ENCODE results near the gene KIF27. TPM values are rescaled to one million over a fixed set of nuclear protein-coding genes. Genes with fewer than 3 reads are reported as not detected.
"Not testable (repeated sequence)": the region's sequence is repeated elsewhere in the genome, so short reads cannot be mapped to it uniquely, and the experiment has no call there.

KIF27 gene
- total and polyA plus RNA-seq, 5 donors from 2014 or later: 0.46 to 2.9 (median 0.94) TPM; not detected in 1

GRCh38 chr9:83886498-83886897 is 34.7 kb downstream of the KIF27 start:
- H3K27ac Mint-ChIP-seq; H3K27ac ChIP-seq (ENCODE audit: insufficient read depth, low read length, poor library complexity, severe bottlenecking); H3K4me3 Mint-ChIP-seq; H3K36me3 ChIP-seq (ENCODE audit: control insufficient read depth, insufficient read depth, low read length); H3K4me3 ChIP-seq (ENCODE audit: low read depth, low read length); H3K4me1 Mint-ChIP-seq; H3K27me3 Mint-ChIP-seq; H3K9me3 ChIP-seq (ENCODE audit: control insufficient read depth in 2 of 2, low read length in 2 of 2); H3K36me3 Mint-ChIP-seq; H3K9me3 Mint-ChIP-seq; DNase-seq; H3K4me1 ChIP-seq (ENCODE audit: control insufficient read depth, insufficient read depth, low read length, poor library complexity, severe bottlenecking); ATAC-seq (ENCODE audit: low read depth in 2 of 2); H3K27me3 ChIP-seq (ENCODE audit: control insufficient read depth, insufficient read depth, low read length): not testable (repeated sequence)

GRCh38 chr9:83885559-83886240 is 35.5 kb downstream of the KIF27 start:
- not testable (repeated sequence) for H3K27ac Mint-ChIP-seq; H3K4me1 ChIP-seq (ENCODE audit: control insufficient read depth, insufficient read depth, low read length, poor library complexity, severe bottlenecking); H3K27ac ChIP-seq (ENCODE audit: insufficient read depth, low read length, poor library complexity, severe bottlenecking); H3K9me3 Mint-ChIP-seq; H3K4me1 Mint-ChIP-seq; H3K9me3 ChIP-seq (ENCODE audit: control insufficient read depth in 2 of 2, low read length in 2 of 2); H3K27me3 Mint-ChIP-seq; H3K4me3 Mint-ChIP-seq; H3K36me3 Mint-ChIP-seq; DNase-seq; H3K27me3 ChIP-seq (ENCODE audit: control insufficient read depth, insufficient read depth, low read length); H3K4me3 ChIP-seq (ENCODE audit: low read depth, low read length); ATAC-seq (ENCODE audit: low read depth in 2 of 2); H3K36me3 ChIP-seq (ENCODE audit: control insufficient read depth, insufficient read depth, low read length)

GRCh38 chr9:83881687-83882408 is 39.4 kb downstream of the KIF27 start:
- not testable (repeated sequence) for H3K4me1 Mint-ChIP-seq; H3K4me1 ChIP-seq (ENCODE audit: control insufficient read depth, insufficient read depth, low read length, poor library complexity, severe bottlenecking); H3K36me3 Mint-ChIP-seq; H3K36me3 ChIP-seq (ENCODE audit: control insufficient read depth, insufficient read depth, low read length); H3K9me3 Mint-ChIP-seq; H3K9me3 ChIP-seq (ENCODE audit: control insufficient read depth in 2 of 2, low read length in 2 of 2); DNase-seq; H3K4me3 ChIP-seq (ENCODE audit: low read depth, low read length); H3K27ac ChIP-seq (ENCODE audit: insufficient read depth, low read length, poor library complexity, severe bottlenecking); H3K27me3 ChIP-seq (ENCODE audit: control insufficient read depth, insufficient read depth, low read length); ATAC-seq (ENCODE audit: low read depth in 2 of 2); H3K27ac Mint-ChIP-seq; H3K27me3 Mint-ChIP-seq; H3K4me3 Mint-ChIP-seq

GRCh38 chr9:83875559-83875958 is 45.7 kb downstream of the KIF27 start:
- H3K9me3 Mint-ChIP-seq; H3K27me3 ChIP-seq (ENCODE audit: control insufficient read depth, insufficient read depth, low read length); H3K36me3 Mint-ChIP-seq; H3K27me3 Mint-ChIP-seq; DNase-seq; H3K9me3 ChIP-seq (ENCODE audit: control insufficient read depth in 2 of 2, low read length in 2 of 2); H3K4me1 Mint-ChIP-seq; H3K27ac Mint-ChIP-seq; H3K4me3 ChIP-seq (ENCODE audit: low read depth, low read length); H3K4me1 ChIP-seq (ENCODE audit: control insufficient read depth, insufficient read depth, low read length, poor library complexity, severe bottlenecking); ATAC-seq (ENCODE audit: low read depth in 2 of 2); H3K4me3 Mint-ChIP-seq; H3K27ac ChIP-seq (ENCODE audit: insufficient read depth, low read length, poor library complexity, severe bottlenecking); H3K36me3 ChIP-seq (ENCODE audit: control insufficient read depth, insufficient read depth, low read length): not testable (repeated sequence)

GRCh38 chr9:83849895-83850294 is 71.3 kb downstream of the KIF27 start:
- H3K27me3 ChIP-seq (ENCODE audit: control insufficient read depth, insufficient read depth, low read length); H3K9me3 ChIP-seq (ENCODE audit: control insufficient read depth in 2 of 2, low read length in 2 of 2); H3K27ac Mint-ChIP-seq; H3K4me1 ChIP-seq (ENCODE audit: control insufficient read depth, insufficient read depth, low read length, poor library complexity, severe bottlenecking); ATAC-seq (ENCODE audit: low read depth in 2 of 2); H3K9me3 Mint-ChIP-seq; DNase-seq; H3K27me3 Mint-ChIP-seq; H3K4me3 Mint-ChIP-seq; H3K36me3 ChIP-seq (ENCODE audit: control insufficient read depth, insufficient read depth, low read length); H3K27ac ChIP-seq (ENCODE audit: insufficient read depth, low read length, poor library complexity, severe bottlenecking); H3K4me1 Mint-ChIP-seq; H3K4me3 ChIP-seq (ENCODE audit: low read depth, low read length): not testable (repeated sequence)
- H3K36me3 Mint-ChIP-seq: peaks cover 17% of the 10 kb centered on the region

- not testable (repeated sequence) for H3K36me3 ChIP-seq (ENCODE audit: control insufficient read depth, insufficient read depth, low read length); H3K27ac ChIP-seq (ENCODE audit: insufficient read depth, low read length, poor library complexity, severe bottlenecking); DNase-seq; H3K9me3 Mint-ChIP-seq; H3K4me1 Mint-ChIP-seq; H3K4me1 ChIP-seq (ENCODE audit: control insufficient read depth, insufficient read depth, low read length, poor library complexity, severe bottlenecking); H3K4me3 ChIP-seq (ENCODE audit: low read depth, low read length); H3K27me3 ChIP-seq (ENCODE audit: control insufficient read depth, insufficient read depth, low read length); H3K36me3 Mint-ChIP-seq; ATAC-seq (ENCODE audit: low read depth in 2 of 2); H3K4me3 Mint-ChIP-seq; H3K27me3 Mint-ChIP-seq; H3K27ac Mint-ChIP-seq; H3K9me3 ChIP-seq (ENCODE audit: control insufficient read depth in 2 of 2, low read length in 2 of 2)
Observed at GRCh38 chr9:83837070-83837643, 84.1 kb downstream of the KIF27 start.

GRCh38 chr9:83830426-83831071 is 90.7 kb downstream of the KIF27 start:
- H3K36me3 Mint-ChIP-seq; H3K27ac Mint-ChIP-seq; H3K4me3 Mint-ChIP-seq; H3K27me3 ChIP-seq (ENCODE audit: control insufficient read depth, insufficient read depth, low read length); H3K9me3 Mint-ChIP-seq; DNase-seq; H3K4me3 ChIP-seq (ENCODE audit: low read depth, low read length); H3K36me3 ChIP-seq (ENCODE audit: control insufficient read depth, insufficient read depth, low read length); H3K27ac ChIP-seq (ENCODE audit: insufficient read depth, low read length, poor library complexity, severe bottlenecking); ATAC-seq (ENCODE audit: low read depth in 2 of 2); H3K4me1 ChIP-seq (ENCODE audit: control insufficient read depth, insufficient read depth, low read length, poor library complexity, severe bottlenecking); H3K4me1 Mint-ChIP-seq; H3K9me3 ChIP-seq (ENCODE audit: control insufficient read depth in 2 of 2, low read length in 2 of 2): not testable (repeated sequence)
- H3K27me3 Mint-ChIP-seq: peaks cover 13% of the 10 kb centered on the region
